GM12878 (cell line): ENCODE results near the gene KIF21A. TPM values are rescaled to one million over a fixed set of nuclear protein-coding genes. Genes with fewer than 3 reads are reported as not detected.

ENCODE experiments used
- ATAC-seq: fragments of 200-7000 bp; cut with Tn5 transposase; 3 replicates; pipeline ENCODE4 v1.9.1; 2020; ENCODE audit warnings: mild to moderate bottlenecking, moderate library complexity
- BruUV-seq: library from RNA; stranded (reverse); fragments of 400-500 nt; replicated peaks from 2 replicates; lab custom pipeline; 2021; lab: Mats Ljungman, UMichigan
- CTCF ChIA-PET: fragments of 300-600 bp; sonication (Branson Sonifier 250); formaldehyde crosslinking; extraction: SDS; loops from one replicate; lab custom pipeline; 2021; ENCODE audit warnings: inconsistent platforms; lab: Yijun Ruan, JAX
- POLR2A ChIA-PET: fragments of 350-600 bp; formaldehyde crosslinking; extraction: SDS; loops from one replicate; lab custom pipeline; 2021; ENCODE audit warnings: inconsistent platforms; lab: Charles Lee
- RAD21 ChIA-PET: fragments of 300-600 bp; sonication (Branson Sonifier 250); formaldehyde crosslinking; loops from one replicate; lab custom pipeline; 2023; ENCODE audit warnings: antibody characterized with exemption; ENCODE audit not compliant: unreplicated experiment; lab: Charles Lee
- SMC1A ChIA-PET: fragments of 300-600 bp; sonication (Branson Sonifier 250); formaldehyde crosslinking; loops from one replicate; lab custom pipeline; 2023; ENCODE audit not compliant: unreplicated experiment, uncharacterized antibody; lab: Charles Lee
- DNase-seq: peaks from one replicate; pipeline ENCODE4 v3.0.0-alpha.2; 2011; ENCODE audit warnings: low read depth, low spot score
- FAIRE-seq: peaks from 3 replicates; lab custom pipeline; 2011; peaks lifted over from hg19 to GRCh38; lab: Jason Lieb, UNC
- H2AFZ ChIP-seq: 2 replicates; pipeline ENCODE4 v1.6.0; 2011; ENCODE audit warnings: low read depth, low read length, control low read depth; ENCODE audit not compliant: control insufficient read depth
- H3K27ac ChIP-seq: 2 replicates; pipeline ENCODE4 v1.5.1; 2011; ENCODE audit warnings: control low read depth; ENCODE audit not compliant: control insufficient read depth, insufficient read depth
- H3K27me3 ChIP-seq, 2 experiments: replicated peaks in 1 of 2; 2 replicates each; pipeline versions ENCODE4 v1.6.0 to v1.6.1; 2011; ENCODE audit warnings: low read length in 1 of 2; ENCODE audit not compliant: control insufficient read depth in 2 of 2, insufficient read depth in 2 of 2
- H3K36me3 ChIP-seq, 2 experiments: 2 replicates each; pipeline ENCODE4 v1.5.1; 2011; ENCODE audit warnings: low read length in 1 of 2; ENCODE audit not compliant: control insufficient read depth in 2 of 2, insufficient read depth in 2 of 2
- H3K4me1 ChIP-seq: 2 replicates; pipeline ENCODE4 v1.6.1; 2011; ENCODE audit warnings: mild to moderate bottlenecking, low read length, moderate library complexity, mixed read lengths; ENCODE audit not compliant: control insufficient read depth, insufficient read depth
- H3K4me2 ChIP-seq: 2 replicates; pipeline ENCODE4 v1.6.0; 2011; ENCODE audit warnings: control low read depth; ENCODE audit not compliant: control insufficient read depth, insufficient read depth
- H3K4me3 ChIP-seq: fragments of 200-600 bp; sonication (generic); 2 replicates; pipeline ENCODE4 v1.5.1; 2016
- H3K79me2 ChIP-seq: 2 replicates; pipeline ENCODE4 v1.6.0; 2011; ENCODE audit warnings: low read length; ENCODE audit not compliant: control insufficient read depth, insufficient read depth
- H3K9ac ChIP-seq: 2 replicates; pipeline ENCODE4 v1.8.0; 2011; ENCODE audit warnings: low read length, control low read depth, mixed read lengths; ENCODE audit not compliant: control insufficient read depth, insufficient read depth
- H3K9me3 ChIP-seq: replicated peaks from 3 replicates; pipeline ENCODE4 v1.5.1; 2011; ENCODE audit warnings: mild to moderate bottlenecking, low read length; ENCODE audit not compliant: control insufficient read depth, insufficient read depth
- H4K20me1 ChIP-seq: 2 replicates; pipeline ENCODE4 v1.6.0; 2011; ENCODE audit not compliant: control insufficient read depth, insufficient read depth
- DPF2 ChIP-seq: fragments of 450-650 bp; IDR thresholded peaks from 2 replicates; pipeline ENCODE4 v1.6.1; 2017; ENCODE audit warnings: mild to moderate bottlenecking
- EED ChIP-seq: sonication (generic); IDR thresholded peaks from 2 replicates; pipeline ENCODE4 v1.6.1; 2016; ENCODE audit warnings: antibody characterized with exemption, low read depth
- ETV6 ChIP-seq, 2 experiments: fragments of 450-650 bp in 1 of 2; IDR thresholded peaks in 1 of 2; conservative IDR thresholded peaks in 1 of 2; 2 replicates each; pipeline ENCODE4 v1.6.1; 2014; ENCODE audit warnings: antibody characterized with exemption in 1 of 2, borderline replicate concordance in 1 of 2, low read depth in 1 of 2, mild to moderate bottlenecking in 1 of 2, moderate library complexity in 1 of 2
- HDGF ChIP-seq: fragments of 450-650 bp; IDR thresholded peaks from 2 replicates; pipeline ENCODE4 v1.6.1; 2016; ENCODE audit warnings: antibody characterized with exemption
- IKZF1 ChIP-seq: fragments of 450-650 bp; conservative IDR thresholded peaks from 2 replicates; pipeline ENCODE4 v1.6.1; 2017; ENCODE audit warnings: antibody characterized with exemption, mild to moderate bottlenecking
- IKZF2 ChIP-seq, 2 experiments: fragments of 450-650 bp; IDR thresholded peaks; 2 replicates each; pipeline ENCODE4 v1.6.1; 2017; ENCODE audit warnings: mild to moderate bottlenecking in 2 of 2, moderate library complexity in 2 of 2
- MAX ChIP-seq: IDR thresholded peaks from 2 replicates; pipeline ENCODE4 v1.6.1; 2012; ENCODE audit warnings: low read depth, low read length, improper control_type of control experiment
- MTA2 ChIP-seq: fragments of 450-650 bp; IDR thresholded peaks from 2 replicates; pipeline ENCODE4 v1.6.1; 2016; ENCODE audit warnings: low read depth, mild to moderate bottlenecking, moderate library complexity
- RAD51 ChIP-seq: fragments of 450-650 bp; IDR thresholded peaks from 2 replicates; pipeline ENCODE4 v1.6.1; 2016; ENCODE audit warnings: moderate library complexity, mild to moderate bottlenecking, inconsistent platforms
- RELB ChIP-seq: fragments of 450-650 bp; IDR thresholded peaks from 2 replicates; pipeline ENCODE4 v1.6.1; 2017; ENCODE audit warnings: low read depth, mild to moderate bottlenecking, moderate library complexity
- SMAD5 ChIP-seq: IDR thresholded peaks from 2 replicates; pipeline ENCODE4 v1.6.1; 2016; ENCODE audit warnings: antibody characterized with exemption, low read depth
- SPI1 ChIP-seq: IDR thresholded peaks from 2 replicates; pipeline ENCODE4 v1.6.1; 2011; ENCODE audit warnings: low read depth, mild to moderate bottlenecking, low read length, moderate library complexity, borderline replicate concordance; ENCODE audit not compliant: insufficient read depth
- USF1 ChIP-seq: IDR thresholded peaks from 2 replicates; pipeline ENCODE4 v1.6.1; 2011; ENCODE audit warnings: borderline replicate concordance, low read depth, mild to moderate bottlenecking, moderate library complexity, mixed read lengths, low read length; ENCODE audit not compliant: insufficient read depth; ENCODE audit errors: extremely low read length
- ZNF384 ChIP-seq: IDR thresholded peaks from 2 replicates; pipeline ENCODE4 v1.6.1; 2012; ENCODE audit warnings: low read depth, mild to moderate bottlenecking, low read length, improper control_type of control experiment, borderline replicate concordance
- ZNF622 ChIP-seq: fragments of 450-650 bp; IDR thresholded peaks from 2 replicates; pipeline ENCODE4 v1.6.1; 2017; ENCODE audit warnings: mild to moderate bottlenecking, inconsistent platforms
- WGBS: methylation state at CpG from one replicate; pipeline ENCODE4 v1.1.6; 2016; ENCODE audit warnings: low lambda C conversion rate; ENCODE audit not compliant: insufficient replicate concordance, insufficient coverage; ENCODE audit errors: missing lambda C conversion rate; 5-methylcytosine and 5-hydroxymethylcytosine counted together
- in situ Hi-C: fragments of 300-500 bp; cut with MboI; formaldehyde crosslinking; loops from 9 replicates; pipeline ENCODE4 v1.14.3; 2018; ENCODE audit warnings: mixed read lengths
- intact Hi-C: fragments of 100-400 bp; cut with micrococcal nuclease; formaldehyde crosslinking; loops from one replicate; pipeline ENCODE4 v1.14.2; 2022; ENCODE audit not compliant: unreplicated experiment
- polyA plus RNA-seq, 11 experiments: library from polyadenylated mRNA; depleted of rRNA in 4 of 11; unstranded in 6 of 11; stranded (reverse) in 5 of 11; fragments of >200 nt; fragmentation: Nextera tagmentation in 4 of 11; fragmentation: Illumina TruSeq in 1 of 11; extraction: Ambion mirVana in 4 of 11; extraction: Trizol in 1 of 11; gene quantifications; 1 replicate in 1 of 11; 2 replicates in 10 of 11; pipeline versions ENCODE4 v1.2.1 to v1.2.3, GENCODE V29; 2011 to 2016; ENCODE audit warnings: inconsistent platforms in 2 of 11, missing spikeins in 2 of 11, low read depth in 1 of 11
- total RNA-seq, 4 experiments: library from RNA; depleted of rRNA in 3 of 4; stranded (reverse); fragments of >200 nt in 3 of 4; fragmentation: Illumina TruSeq in 1 of 4; extraction: Trizol in 1 of 4; gene quantifications; 2 replicates each; pipeline versions ENCODE4 v1.2.1 to v1.2.3, GENCODE V29; 2013 to 2021
- TF ChIP-seq, protein P1 (sequence below): IDR thresholded peaks from 2 replicates; pipeline ENCODE4 v1.6.1; 2012; ENCODE audit warnings: mild to moderate bottlenecking, low read depth, low read length

The KIF21A gene
- total and polyA plus RNA-seq, 10 of the 15 experiments (the other 5 are each of a cell fraction or from before 2014, with no cell fraction given) = 21.3 to 42.1 (median 24.5) TPM

DNA sequence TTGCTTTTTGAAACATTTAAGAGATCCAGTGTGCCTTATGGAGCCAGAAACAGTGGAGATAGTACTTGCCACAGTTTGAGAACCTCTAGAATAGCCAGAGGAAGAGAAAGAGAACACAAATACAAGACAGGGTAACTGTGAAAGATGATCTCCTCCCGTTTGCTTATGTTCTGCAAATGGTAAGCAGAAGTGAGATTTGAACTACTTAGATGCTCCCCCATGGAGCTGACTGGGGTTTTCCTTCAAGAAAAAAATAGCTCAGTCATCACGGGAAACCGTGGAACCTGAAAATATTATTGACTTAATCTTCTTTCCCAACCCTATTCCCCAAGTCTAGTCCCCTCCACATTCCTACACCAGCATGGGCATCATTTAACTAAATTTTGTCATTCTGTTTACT is 87.1 kb downstream of the KIF21A start:
- in situ Hi-C loops = no loop called here
- peak; percentile 72 for ATAC-seq
- H3K27me3 ChIP-seq = no peaks in the 10 kb centered on the region
- no peaks in the 10 kb centered on the region for H4K20me1 ChIP-seq
- peak overlapping the region; percentile 43; the same call in 1 of the 2 replicates for H3K27ac ChIP-seq
- H3K9me3 ChIP-seq = no peaks in the 10 kb centered on the region
- H3K9ac ChIP-seq = no peak overlapping the region
- no peak overlapping the region for H3K4me3 ChIP-seq
- ChIA-PET POLR2A (no interaction called here), RAD21 (interaction anchor here (0.8 to 1.0 kb wide), 2 partner anchors 9 to 48 kb away, joined by 3 to 4 read pairs; no protein-coding TSS in a partner anchor), CTCF (interaction anchor here (0.7 to 1.2 kb wide), 5 partner anchors 9 to 336 kb away, joined by 3 to 5 read pairs (median 4); no protein-coding TSS in a partner anchor), SMC1A (interaction anchor here (1.0 to 2.1 kb wide), 5 partner anchors 8 to 51 kb away, joined by 3 to 8 read pairs (median 4); no protein-coding TSS in a partner anchor)
- H3K79me2 ChIP-seq = no peaks in the 10 kb centered on the region
- no TSS peak for BruUV-seq
- H3K4me2 ChIP-seq = no peak overlapping the region
- intact Hi-C loops = loop anchor here (5.0 kb wide), 1 partner anchor 49 kb away; no protein-coding TSS in a partner anchor
- H2AFZ ChIP-seq = peak overlapping the region; percentile 52; the same call in 1 of the 2 replicates
- DNase-seq = no peak
- FAIRE-seq = peak; percentile 35
- H3K36me3 ChIP-seq = peaks cover 0 to 6% of the 10 kb centered on the region in 2 experiments; a peak in 2 of 4 replicates
- peaks cover 10% of the 10 kb centered on the region; the same call in 1 of the 2 replicates for H3K4me1 ChIP-seq
- no peak for TF ChIP-seq SMAD5
- no peak for TF ChIP-seq ETV6 (conservative IDR thresholded peaks at IDR 0.05 in 1 of 2, IDR thresholded peaks at IDR 0.05 in 1 of 2; ENCODE audit: borderline replicate concordance in 1 of 2, low read depth in 1 of 2)
- TF ChIP-seq ZNF384 = peak; percentile 47; the same call in 1 of the 2 replicates
- no peak for TF ChIP-seq ZNF622
- TF ChIP-seq USF1 = no peak
- no peak for TF ChIP-seq HDGF
- TF ChIP-seq SPI1 = peak; percentile 76
- TF ChIP-seq RELB = peak; percentile 54; the same call in 1 of the 2 replicates
- no peak for TF ChIP-seq MAX
- no peak for TF ChIP-seq RAD51
- TF ChIP-seq DPF2 = no peak
- 0 out of 2 replicates have a peak, but pooled peaks have one; percentile 30 for TF ChIP-seq EED
- peak; percentile 34; the same call in 1 of the 2 replicates for TF ChIP-seq MTA2
- peak; percentile 36 for TF ChIP-seq IKZF1
- TF ChIP-seq, protein P1, sequence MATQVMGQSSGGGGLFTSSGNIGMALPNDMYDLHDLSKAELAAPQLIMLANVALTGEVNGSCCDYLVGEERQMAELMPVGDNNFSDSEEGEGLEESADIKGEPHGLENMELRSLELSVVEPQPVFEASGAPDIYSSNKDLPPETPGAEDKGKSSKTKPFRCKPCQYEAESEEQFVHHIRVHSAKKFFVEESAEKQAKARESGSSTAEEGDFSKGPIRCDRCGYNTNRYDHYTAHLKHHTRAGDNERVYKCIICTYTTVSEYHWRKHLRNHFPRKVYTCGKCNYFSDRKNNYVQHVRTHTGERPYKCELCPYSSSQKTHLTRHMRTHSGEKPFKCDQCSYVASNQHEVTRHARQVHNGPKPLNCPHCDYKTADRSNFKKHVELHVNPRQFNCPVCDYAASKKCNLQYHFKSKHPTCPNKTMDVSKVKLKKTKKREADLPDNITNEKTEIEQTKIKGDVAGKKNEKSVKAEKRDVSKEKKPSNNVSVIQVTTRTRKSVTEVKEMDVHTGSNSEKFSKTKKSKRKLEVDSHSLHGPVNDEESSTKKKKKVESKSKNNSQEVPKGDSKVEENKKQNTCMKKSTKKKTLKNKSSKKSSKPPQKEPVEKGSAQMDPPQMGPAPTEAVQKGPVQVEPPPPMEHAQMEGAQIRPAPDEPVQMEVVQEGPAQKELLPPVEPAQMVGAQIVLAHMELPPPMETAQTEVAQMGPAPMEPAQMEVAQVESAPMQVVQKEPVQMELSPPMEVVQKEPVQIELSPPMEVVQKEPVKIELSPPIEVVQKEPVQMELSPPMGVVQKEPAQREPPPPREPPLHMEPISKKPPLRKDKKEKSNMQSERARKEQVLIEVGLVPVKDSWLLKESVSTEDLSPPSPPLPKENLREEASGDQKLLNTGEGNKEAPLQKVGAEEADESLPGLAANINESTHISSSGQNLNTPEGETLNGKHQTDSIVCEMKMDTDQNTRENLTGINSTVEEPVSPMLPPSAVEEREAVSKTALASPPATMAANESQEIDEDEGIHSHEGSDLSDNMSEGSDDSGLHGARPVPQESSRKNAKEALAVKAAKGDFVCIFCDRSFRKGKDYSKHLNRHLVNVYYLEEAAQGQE = no peak
- peak; percentile 48 to 72; a peak in 3 of 4 replicates for TF ChIP-seq IKZF2 (IDR thresholded peaks at IDR 0.05)
- 31% methylated on average over 3 of the region's 3 CpGs for WGBS
